Central memory CD4-positive, alpha-beta T cell (primary cell): Measurements from ENCODE around the gene VPS9D1.

Experiments used
- DNase-seq: peaks from one replicate; pipeline ENCODE4 v3.0.0; 2022
- total RNA-seq, 3 experiments: gene quantifications; one replicate each; lab custom pipeline; 2026; lab: John Stamatoyannopoulos, UW

The VPS9D1 gene
- total RNA-seq, result 5.7 to 36.3 (median 24.4) reads per million in 3 experiments

DNA sequence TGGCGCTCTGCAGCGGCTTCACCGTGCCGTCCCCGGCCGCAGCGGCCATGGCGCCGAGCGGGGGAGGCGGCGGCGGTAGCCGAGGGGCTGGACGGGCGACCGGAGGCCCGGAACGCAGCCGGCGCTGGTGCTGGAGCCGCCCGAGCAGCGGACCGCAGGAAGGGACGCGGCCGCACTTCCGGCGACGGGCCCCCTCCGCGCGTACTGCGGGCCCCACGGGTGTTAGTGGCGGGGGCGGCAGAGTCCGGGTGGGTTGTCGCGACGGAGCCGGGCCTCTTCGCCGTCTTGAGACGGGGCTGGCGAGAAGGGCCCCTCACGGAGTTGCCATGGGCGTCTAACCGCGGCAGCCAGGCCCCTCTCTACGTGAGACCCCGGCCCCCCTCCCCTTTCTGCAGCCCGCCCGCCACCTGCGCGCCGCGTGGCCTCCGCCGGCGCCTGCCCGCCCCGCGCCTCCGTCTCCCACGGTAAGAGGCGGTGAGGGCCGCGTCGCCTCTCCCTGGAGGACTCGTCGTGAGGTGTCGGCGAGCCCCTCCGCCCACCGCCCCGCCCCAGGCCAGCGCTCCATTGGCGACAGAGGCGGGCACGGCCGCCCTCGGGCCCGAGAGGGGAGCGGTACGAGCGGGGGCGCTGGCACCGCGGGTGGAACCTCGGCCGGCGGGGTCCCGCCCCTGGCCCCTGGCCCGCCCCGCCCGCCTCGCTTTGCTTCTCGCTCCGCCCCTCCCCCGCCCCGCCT is at the start of gene VPS9D1, which contains the start of gene ZNF276:
Gene VPS9D1, minus strand, starts transcription at position 86 of the 733 bp plus-strand sequence. Its CDS starts 37 bp downstream, at position 49.
Gene ZNF276, plus strand, starts transcription at position 725 of the 733 bp plus-strand sequence. CDS start 104 bp downstream, outside the sequence.
- peak; percentile 77 for DNase-seq

DNA sequence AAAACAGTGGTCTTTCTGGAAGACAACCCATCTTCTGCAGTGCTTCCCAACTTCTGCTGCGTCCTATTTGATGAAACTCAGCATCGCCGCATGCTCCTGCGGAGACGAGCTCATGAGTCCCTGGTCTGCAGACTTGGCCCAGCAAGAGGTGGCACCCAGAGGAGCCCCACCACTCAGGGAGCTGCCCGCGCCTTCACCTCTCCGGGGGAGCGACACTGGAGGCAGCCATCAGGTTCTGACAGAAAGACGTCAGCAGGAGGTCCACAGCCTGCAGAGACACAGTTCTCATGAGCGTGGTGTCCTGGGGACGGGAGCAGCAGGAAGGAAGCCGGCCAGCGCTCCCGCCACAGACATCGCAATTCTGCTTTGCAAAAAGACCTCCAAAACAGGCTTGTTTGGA is 49.7 kb upstream of the VPS9D1 start:
- DNase-seq, result no peak

DNA sequence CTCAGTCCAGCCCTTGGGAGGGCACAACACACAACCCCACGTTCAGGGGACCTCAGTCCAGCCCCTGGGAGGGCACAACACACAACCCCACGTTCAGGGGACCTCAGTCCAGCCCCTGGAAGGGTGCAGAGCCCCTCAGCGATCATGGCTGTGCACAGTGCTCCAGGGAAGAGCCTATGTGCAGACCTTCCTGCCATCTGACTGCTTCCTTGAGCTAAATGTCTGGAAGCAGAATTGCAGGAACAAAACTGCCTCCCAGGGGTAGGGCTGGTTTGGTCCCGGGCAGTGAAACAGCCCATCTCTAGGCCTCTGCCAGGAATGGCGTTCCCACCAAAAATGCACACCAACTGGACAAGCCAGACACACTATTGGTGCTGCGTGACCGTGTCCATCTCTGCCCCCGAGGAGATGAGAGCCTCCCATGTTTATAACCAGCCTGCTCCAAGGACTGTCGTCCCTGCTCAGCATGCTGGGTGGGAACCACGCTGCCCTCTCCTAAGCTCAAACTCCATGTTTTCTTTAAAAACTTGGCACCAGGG is 44.7 kb upstream of the VPS9D1 start:
- no peak for DNase-seq

DNA sequence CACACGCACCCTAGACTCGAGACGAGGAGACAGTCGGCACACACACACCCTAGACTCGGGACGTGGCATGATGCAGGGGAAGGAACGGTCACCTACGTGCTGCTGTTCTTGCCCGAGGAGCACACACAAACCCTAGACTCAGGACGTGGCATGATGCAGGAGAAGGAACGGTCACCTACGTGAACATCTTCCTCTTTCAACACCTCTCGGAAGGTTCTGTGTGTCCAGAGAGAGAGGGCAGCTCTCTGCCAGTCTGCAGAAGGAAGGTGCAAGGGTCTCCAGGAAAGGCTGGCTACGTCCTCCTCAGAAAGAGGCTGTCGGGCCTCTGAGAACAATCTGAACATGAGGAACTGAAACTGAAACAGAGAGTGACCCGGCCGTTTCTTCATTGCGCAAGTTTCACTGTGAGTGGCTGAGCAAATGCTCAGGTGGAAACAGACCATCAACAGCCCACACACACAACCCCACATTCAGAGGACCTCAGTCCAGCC is 44.1 kb upstream of the VPS9D1 start:
- peak; percentile 24 for DNase-seq

DNA sequence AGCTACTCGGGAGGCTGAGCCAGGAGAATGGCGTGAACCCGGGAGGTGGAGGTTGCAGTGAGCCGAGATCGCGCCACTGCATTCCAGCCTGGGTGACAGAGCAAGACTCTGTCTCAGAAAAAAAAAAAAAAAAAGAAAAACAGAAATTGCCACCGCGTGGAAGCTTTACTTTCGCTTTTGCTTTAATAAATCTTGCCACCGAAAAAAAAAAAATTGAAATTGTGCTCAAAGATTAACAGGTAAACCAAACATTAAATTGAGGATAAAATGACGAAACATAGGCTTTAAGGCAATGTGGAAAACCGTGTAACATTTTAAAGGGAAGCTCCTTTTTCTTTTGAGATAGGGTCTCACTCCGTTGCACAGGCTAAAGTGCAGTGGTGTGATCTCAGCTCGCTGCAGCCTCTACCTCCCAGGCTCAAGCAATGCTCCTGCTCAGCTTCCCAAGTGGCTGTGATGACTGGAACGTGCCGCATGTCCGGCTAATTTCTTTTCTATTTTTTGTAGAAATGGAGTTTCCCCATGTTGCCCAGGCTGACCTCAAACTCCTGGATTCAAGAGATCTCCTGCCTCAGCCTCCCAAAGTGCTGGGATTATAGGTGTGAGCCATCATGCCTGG is 40.7 kb upstream of the VPS9D1 start:
- no peak for DNase-seq

GRCh38 chr16:89759746-89760340 is 39.1 kb upstream of the VPS9D1 start:
- no peak for DNase-seq

- no peak for DNase-seq
Measured at GRCh38 chr16:89749637-89750036, 28.9 kb upstream of the VPS9D1 start.

DNA sequence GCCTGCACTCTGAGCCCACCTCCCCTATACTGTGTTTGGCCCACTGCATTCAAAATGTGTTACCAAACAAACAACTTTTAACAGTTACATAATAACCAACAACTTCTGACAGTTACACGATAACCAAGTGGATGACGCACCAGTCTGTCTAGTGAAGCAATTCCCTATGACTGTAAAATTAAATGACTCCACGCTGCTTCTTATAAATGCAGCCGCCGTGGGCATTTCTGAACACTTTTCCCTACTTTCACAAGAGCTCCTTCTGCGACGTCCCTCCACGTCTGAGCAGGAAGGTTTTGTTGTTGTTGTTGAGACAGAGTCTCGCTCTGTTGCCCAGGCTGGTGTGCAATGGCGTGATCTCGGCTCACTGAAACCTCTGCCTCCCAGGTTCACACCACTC is 28.2 kb upstream of the VPS9D1 start:
- DNase-seq, result no peak

DNA sequence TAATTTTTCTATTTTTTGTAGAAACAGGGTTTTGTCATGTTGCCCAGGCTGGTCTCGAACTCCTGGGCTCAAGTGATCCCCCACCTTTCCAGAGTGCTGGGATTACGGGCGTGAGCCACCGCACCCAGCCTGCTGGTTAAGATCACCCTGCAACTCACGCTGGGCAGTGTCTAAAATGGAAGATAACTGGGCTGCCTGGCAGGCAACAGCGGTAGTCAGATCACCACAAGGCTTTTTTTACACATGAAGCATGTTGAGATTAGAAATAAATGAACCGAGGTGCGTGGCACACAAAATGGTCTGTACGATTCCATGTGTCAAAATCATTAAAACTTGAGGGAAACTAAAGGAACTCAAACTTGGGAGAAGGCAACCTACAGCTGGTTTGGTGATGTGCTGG is 27.4 kb upstream of the VPS9D1 start:
- no peak for DNase-seq

- DNase-seq, result no peak
Measured at GRCh38 chr16:89746043-89746442, 25.3 kb upstream of the VPS9D1 start.

- no peak for DNase-seq
Measured at GRCh38 chr16:89744813-89745212, 24.1 kb upstream of the VPS9D1 start.

DNA sequence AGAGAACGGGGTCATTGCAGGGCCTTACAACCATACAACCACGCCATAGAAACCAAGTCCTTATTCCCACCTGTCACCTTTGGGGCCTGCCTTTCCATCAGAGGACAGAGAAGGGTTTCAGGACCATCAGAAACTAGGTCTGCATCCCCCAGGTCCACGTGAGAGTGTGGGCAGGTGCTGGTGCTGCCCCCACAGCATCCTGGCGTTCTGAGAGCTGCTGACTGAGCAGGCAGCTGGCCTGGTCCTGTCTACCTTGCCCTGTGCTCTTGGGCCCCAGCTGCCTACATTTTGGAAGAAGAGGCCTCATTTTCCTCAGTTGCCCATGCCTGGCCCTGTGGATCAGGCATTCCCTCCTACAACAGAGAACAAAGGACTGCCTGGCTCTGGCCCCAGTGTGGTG is 22.2 kb upstream of the VPS9D1 start:
- no peak for DNase-seq

DNA sequence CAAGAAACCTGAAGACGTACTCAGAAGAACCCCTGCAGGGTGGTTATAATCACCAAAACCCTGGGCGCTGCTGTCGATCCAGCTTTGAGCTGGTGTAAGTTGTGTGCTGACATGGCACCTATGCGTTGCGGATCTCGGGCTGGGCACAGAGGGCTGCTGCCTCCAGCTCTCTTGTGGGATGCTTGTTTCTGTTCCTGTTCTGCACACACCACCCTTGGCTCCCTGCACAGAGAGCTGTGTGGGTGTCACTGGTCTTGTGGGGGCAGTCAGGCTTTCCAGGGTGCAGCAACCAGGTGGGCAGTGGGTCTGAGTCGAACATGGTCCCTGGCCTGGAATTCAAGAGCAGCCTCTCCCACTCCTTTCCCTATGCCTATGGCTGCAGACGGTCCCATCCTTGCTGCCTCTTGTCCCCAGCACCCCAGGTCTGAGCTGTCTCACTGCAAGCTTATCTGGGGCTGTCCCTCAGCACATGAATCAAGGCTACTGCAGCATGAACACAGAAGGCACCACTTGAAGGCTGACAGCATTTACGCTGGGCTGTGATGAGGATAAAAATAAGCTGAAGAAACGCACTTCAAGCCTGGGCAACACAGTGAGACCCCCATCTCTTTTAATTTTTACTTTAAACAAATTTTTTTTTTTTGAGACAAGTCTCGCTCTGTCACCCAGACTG is 20.8 kb upstream of the VPS9D1 start:
- no peak for DNase-seq

DNA sequence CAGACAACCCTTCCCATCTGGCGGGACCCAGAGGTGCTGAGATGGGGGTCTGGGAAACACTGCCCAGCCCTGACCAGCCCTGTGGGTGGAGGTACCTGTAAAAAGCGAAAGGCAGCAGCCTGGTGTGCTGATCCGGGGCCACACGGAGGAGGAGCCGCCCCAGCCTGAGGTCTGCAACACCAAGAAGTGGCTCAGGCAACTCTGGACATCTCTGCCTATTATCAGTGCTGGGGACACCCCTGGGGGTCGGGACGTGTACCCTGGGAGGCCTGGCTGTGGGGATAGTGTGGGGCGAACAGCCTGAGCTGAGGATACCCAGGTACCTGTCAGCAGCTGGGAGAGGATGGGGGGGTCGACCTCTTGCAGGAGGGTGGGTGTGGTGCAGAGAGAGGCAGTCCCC is 18.7 kb upstream of the VPS9D1 start:
- no peak for DNase-seq

DNA sequence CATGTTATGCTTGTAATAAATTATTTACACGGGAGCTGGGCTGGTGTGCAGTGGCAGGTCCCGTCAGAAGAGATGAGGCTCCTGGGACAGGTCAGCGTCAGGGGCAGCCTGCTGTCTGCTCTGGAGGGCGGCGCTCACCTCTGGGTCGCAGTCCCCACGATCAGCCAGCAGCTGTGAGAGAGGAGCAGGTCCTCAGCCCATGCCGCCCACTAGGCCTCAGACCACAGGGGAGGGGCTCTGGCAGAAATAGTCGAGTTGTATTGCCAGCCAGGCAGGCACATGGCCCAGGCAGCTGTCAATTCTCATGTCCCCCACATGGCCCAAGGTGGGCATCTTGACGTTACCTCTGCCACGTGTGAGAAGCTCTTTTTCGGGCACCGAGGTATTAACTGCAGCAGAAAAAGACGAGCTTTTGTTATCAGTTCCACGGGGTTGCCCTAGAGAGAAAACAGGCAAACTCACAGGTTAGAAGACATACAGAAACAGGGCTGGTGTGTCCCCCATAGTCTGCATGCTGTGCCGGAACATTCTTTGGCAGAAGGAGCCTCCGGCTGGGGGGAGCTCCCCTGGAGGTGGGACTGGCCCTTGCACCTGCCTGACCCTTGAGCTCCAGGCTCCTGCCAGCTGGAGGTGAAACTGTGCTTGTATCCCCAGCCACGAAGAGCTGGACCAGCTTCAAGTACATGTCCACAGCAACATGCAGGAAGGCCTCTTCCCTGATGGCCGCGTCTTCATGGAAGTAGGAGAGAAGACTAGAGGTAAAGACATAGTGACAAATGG is 18.0 kb upstream of the VPS9D1 start:
- DNase-seq, result no peak

GRCh38 chr16:89738072-89738377 is 17.3 kb upstream of the VPS9D1 start:
- DNase-seq, result no peak

DNA sequence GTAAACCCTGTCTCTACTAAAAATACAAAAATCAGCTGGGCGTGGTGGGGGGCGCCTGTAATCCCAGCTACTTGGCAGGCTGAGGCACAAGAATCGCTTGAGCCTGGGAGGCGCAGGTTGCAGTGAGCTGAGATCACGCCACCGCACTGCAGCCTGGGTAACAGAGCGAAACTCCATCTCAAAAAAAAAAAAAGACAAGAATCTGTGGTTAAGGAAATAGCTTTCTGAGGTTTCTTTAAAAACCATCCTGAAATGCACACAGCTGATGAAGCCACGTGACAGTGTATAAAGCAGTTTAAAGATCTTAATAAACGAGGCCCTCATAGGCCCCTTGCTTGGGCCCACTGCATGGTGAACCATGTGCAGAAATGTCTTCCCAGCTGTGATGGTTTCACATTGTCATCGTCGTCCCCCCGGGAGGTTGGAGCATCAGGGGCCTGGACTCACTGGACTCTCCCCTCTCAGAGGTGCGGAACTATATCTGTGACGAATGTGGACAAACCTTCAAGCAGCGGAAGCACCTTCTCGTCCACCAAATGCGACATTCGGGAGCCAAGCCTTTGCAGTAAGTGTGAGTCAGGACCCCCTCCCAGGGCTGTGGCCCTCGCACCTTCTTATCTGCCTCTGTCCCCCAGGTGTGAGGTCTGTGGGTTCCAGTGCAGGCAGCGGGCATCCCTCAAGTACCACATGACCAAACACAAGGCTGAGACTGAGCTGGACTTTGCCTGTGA is 16.8 kb upstream of the VPS9D1 start:
- peak; percentile 82 for DNase-seq

- DNase-seq, result no peak
Measured at GRCh38 chr16:89736554-89736953, 15.9 kb upstream of the VPS9D1 start.

- no peak for DNase-seq
Measured at GRCh38 chr16:89733792-89734191, 13.1 kb upstream of the VPS9D1 start.

DNA sequence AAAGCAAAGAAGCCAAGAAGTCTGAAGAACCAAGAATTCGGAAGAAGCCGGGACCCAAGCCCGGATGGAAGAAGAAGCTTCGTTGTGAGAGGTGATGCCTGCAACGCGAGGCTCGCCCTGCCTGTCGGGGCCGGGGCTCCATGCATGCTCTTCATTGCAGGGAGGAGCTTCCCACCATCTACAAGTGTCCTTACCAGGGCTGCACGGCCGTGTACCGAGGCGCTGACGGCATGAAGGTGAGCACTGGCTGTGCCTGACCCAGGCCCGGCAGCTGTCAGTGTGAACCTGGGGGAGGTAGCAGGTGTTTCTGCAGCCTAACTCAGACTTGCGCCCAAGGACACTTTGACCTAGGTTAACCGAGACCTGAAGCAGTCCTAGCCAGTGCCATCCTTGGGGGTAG is 12.6 kb upstream of the VPS9D1 start:
- DNase-seq, result no peak

DNA sequence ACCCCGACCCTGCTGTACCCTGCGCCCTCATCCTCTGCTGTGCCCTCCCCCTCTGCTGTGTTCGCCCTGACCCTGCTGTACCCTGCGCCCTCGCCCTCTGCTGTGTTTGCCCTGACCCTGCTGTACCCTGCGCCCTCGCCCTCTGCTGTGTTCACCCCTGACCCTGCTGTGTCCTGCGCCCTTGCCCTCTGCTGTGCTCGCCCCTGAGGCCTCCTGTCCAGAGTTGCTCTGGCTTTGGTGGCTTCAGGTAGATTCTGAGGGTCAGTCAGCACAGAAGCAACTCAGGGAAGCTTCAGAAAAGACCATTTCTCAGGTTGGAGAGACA is 12.2 kb upstream of the VPS9D1 start:
- no peak for DNase-seq
